Activated CD4-positive, alpha-beta T cell treated with anti-CD3 and anti-CD28 coated beads for 1 hour (primary cell): ENCODE measurements around the gene COBL.
"Not testable (repeated sequence)": the region's sequence is repeated elsewhere in the genome, so short reads cannot be mapped to it uniquely, and the experiment has no call there.

Experiments
- DNase-seq: peaks from one replicate; pipeline ENCODE4 v3.0.0-alpha.2; 2020

Gene COBL

DNA sequence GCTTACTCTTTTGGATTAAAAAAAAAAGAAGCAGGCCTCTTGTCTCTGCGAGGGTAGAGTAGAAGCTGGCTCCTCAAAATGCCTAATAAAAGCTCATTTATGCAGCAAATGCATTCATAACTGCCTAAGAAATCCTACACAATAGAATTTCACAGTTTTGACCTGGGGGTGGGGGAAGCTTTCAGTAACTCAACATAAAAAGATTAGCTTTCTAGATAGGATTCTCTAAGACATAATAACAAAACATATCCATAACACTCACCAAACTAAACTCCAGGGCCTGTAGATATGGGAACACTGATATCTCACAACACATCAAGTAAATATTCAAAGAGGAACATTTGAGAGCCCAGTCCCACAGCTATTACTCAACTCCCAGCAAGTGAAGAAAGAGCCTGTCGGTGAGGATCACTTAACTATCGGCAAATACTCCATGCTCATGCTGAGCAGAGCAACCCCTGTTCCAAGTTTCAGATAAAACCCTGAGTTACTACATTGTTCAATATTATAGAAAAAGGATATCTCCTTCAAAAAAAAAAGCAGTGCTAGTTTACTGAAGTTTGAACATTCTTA is 88.1 kb downstream of the COBL start:
- no peak for DNase-seq

DNA sequence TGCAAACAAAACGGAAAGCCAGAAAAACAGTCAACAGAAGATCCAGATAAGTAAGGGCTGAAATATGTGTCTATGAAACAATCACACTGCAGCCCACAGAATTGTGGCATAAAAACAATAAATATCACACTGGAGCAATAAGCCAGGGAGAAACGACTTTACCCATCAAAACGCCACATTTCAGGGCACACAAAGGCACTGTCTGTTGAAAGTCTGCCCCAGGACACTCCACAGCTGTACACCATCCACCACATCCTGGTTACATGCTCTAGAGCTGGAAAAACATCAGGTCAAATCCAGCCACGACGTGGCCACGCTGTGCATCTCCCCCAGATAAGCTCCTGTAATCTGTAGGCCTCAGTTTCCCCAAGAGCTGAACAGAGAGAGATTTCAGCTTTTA is 88.7 kb downstream of the COBL start:
- no peak for DNase-seq

DNA sequence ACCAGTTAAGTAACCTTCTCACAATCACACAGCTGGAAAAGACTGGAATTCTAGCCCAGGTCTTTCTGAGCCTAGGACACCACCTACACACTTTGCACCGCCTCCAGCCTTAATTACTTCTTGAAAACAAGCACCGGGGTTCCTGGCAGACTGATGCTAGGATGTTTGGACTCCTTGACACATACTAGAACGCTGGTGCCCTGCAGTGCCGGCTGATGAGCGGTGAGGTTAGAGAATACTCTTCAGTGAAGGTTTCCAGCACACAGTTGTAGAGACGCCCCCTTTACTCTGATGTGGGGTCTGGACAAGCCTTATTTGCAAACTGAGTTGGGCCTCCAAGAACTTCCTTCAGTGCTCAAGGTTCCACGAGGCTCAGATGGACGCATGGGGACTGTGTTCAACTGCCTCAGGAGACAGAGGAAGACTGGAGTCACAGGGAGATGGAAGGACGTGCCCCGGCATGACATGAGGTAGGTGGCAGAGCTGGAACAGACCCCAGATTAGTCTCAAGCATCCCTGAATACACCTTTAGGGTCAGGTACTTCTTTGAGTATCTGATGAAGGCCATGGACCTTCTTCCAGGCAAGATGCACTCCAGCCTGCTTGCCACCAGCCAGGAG is 89.6 kb downstream of the COBL start:
- DNase-seq, result no peak

DNA sequence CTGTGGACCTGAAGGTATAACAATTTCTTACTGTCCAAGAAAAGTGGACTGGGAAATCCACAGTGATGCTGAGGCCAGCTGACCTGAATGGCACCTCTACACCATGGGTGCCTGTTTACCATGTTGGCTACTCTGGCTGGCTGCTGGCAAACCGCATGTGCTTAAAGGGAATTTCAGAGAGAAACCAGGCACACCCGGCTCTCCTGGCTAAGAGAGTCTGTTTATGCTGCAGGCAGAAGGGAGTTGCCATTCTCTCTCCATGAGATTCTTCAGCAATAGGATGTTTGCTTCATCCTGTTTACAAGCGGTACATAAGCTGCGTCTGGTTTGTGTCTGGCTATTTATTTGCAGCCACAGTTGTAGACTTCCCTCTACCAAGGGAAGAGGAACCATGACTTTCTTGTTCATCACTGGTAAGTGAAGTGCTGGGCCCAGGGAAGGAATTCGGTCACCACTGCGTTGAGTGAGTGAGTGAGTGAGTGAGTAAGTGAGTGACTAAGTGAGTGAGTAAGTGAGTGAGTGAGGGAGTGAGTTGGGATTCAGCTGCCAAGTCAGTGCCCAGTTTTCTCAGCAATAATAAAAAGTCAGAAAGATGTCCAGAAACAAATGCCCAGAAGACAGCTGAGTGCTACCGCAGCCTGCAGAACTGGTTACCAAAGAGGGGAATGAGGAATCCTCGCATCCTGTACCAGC is 90.4 kb downstream of the COBL start:
- no peak for DNase-seq

DNA sequence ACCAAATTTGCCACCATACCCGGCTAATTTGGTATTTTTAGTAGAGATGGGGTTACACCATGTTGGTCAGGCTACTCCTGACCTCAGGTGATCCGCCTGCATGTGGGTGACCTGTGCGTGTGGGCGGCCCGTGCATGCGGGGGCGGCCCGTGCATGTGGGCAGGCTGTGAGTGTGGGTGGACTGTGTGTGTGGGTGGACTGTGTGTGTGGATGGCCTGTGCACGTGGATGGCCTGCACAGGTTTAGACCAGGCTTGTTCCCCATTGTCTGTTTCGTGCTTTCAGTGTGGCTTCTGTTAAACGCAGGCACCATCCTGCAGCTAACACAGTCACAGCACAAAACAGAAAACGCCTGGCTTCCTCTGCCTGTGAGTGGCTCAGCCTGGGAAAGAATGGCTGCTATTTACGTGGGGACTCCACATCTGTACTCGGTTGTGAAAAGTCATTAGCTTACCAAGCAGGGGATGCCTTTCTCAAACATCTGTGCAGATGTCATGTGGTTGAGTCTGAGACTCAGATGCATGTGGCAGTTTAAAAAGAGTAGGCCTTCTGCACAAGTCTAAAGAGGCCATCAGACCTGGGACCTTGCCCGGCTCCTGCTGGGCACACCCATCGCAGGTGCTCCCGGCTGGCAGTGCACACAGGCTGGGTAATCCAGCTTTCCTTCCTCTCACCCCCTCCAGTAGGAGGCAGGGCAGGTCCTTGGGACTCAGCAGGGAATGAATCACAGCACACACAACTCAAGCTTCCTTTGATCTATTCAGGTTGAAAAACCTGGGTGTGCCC is 91.6 kb downstream of the COBL start:
- DNase-seq, result no peak

DNA sequence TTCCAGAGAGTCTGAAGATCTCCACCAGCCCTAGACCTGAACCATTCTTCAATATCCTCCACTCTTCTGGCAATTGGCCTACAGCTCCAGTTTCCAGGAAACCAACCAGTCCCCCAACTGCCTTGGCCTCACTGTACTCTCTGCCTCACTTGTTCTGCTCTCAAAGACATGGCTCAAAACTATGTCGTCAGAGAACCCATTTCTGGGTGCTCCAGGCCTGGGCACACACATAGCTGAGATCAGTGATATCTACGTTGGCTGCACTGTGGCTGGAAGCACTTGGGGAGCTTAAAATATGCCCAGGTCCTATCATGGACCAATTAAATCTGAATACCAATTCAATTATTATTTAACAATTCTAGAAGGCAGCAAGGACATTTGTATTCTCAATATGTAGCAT is 93.1 kb downstream of the COBL start:
- no peak for DNase-seq

DNA sequence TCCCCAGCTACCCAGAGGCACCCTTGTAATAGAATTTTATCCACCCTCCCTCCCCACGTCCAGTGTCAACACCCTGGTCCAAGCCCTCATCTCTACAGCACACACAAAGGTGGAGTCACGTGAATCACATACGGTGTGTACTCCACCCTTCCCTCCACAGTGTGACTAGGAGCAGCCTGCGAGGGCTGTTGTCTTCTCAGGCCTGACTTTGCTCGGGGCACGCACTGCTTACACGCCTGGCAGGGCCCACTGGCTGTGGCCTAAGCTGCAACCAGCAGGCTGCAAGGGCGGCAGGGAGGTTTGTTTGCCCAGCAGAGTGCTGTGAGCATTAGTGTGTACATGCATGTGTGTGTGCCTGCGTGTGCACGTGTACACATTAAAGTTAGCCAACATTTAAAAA is 93.7 kb downstream of the COBL start:
- DNase-seq, result no peak

DNA sequence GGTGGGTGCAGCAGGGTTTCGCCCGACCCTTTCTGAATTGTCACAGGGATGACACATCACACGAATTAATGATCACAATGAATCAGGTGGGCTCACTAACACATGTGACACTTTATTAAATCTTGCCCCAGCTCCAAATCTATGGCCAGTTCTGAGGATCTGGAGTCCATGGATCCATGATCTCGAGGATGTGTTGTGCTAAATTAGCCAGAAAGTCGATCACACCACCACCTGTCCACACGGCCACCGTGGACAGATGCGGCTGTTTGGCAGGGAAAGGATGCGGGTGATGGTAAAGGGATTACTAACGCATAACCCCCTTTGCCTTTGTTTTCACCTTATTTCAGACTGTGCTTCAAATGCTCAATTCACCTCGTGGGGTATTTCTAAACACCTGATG is 96.4 kb downstream of the COBL start:
- no peak for DNase-seq

DNA sequence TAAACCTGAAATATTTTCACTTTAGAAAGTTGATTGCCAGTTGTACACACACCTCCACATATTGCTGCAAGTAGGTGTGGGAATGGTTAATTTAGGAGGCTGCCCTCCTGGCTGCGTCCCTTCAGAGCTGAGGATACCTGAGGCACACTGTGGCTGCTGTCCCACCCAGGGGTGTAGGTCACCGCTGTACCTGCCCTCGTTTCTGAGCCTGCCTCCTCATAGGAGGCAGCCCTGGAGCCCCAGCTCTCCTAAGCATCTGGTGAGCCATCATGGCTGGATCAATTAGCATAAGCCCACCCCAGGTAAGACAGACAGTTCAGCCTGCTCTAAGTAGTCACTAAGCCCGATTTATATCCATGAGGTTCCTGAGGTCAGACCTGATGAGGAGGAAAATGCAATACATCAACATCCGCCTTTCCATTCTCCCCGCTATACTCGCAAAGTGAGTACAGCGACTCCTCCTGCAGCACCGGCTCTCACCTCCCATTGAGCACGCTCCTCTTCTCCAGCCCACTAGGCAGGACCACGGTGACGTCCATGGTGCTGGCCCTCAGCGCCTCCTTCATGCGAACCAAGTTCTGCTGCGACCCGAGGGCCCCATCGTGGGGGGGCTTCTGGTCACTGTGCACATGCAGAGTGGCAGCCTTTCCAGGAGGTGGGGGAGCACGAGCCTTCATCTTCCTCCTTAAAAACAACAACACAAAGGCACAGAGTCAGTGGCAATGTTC is 97.2 kb downstream of the COBL start:
- DNase-seq, result no peak

DNA sequence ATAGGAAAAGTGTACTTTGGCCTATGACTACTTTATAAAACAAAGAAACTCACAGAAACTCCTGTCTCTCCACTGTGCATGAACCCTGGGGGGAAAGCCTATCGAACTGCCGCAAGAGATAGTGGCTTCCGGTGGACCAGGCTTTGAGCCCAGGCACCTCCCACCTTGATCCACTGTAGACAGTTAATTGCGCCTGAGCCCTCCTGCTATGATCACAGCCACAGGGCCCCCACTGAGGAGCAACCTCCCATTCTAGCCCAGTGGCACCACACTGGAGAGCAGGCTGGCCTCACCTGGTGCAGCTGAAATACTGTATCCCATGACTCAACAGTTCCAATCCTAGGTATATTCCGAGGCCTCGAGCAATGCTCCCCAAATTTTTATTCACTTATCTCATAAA is 98.8 kb downstream of the COBL start:
- no peak for DNase-seq

DNA sequence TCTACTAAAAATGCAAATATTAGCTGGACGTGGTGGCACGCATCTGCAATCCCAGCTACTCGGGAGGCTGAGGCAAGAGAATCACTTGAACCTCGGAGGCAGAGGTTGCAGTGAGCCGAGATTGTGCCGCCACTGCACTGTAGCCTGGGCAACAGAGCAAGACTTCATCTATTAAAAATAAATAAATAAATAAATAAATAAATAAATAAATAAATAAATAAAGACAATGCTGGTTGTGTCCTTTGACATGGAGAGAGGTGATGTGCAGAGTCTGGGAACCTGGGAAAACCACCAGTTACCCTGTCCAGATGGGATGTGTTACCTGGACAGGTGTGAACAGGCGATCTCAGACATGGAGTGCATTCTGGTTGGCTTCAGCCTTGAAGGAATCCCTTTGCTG is 102.5 kb downstream of the COBL start:
- DNase-seq, result no peak

DNA sequence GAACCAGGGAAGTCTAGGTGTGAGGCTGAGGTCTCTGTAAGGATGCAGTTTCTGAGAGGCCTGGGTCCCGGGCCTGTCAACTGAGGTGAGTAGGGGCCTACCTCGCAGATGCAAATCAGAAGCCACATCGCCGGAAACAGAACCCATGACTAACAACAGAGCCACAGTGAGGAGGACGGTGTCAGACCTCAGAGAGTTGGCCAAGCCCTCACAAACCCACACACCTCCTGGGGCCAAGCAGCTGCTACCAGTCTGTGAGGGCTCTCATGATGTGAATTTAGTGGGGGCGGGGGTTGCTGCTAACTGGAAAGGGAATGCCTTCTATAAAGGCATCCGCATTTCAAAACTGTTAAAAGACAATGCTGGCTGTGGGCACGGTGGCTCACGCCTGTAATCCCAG is 103.0 kb downstream of the COBL start:
- DNase-seq, result no peak

DNA sequence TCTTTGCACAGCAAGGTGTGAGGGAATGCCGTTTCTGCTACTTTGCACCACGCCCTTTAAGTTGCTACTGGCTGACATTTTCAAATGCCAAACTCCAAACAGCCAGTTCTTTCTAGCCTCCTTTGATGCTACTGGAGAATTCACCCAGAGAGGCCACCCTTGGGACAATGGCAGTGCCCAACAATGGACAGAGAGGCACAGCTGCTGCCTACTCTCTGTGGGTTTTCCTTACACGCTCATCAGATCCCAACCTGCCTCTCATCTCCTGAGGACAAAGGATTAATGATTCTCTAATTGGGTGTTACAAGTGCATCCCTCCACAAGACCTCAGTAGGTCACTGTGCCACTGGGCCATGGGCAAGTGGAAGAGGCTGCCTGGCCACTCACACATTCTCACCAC is 105.8 kb downstream of the COBL start:
- DNase-seq, result no peak

DNA sequence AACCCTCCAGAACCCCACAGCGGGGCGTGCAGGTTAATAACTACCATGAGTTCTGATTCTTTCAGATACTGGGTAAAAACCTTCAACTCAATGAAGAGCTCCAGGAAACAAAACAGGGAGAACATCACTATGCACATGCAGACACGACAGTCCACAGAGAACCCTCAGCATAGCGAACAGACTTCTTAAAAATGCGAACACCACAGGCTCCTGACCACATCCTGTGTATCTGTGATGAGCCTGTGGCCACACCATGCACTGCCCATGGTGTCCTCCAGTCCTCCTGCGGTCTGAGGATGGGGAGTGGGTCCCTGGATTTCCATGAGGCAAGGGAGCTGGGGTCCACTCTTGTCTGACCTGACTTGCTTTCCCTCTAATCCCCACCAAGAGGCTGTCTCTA is 107.2 kb downstream of the COBL start:
- no peak for DNase-seq

DNA sequence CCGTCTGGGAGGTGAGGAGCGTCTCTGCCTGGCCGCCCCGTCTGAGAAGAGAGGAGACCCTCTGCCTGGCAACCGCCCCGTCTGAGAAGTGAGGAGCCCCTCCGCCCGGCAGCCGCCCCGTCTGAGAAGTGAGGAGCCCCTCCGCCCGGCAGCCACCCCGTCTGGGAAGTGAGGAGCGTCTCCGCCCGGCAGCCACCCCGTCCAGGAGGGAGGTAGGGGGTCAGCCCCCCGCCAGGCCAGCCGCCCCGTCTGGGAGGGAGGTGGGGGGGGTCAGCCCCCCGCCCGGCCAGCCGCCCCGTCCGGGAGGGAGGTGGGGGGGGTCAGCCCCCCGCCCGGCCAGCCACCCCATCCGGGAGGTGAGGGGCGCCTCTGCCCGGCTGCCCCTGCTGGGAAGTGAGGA is 108.5 kb downstream of the COBL start:
- not testable (repeated sequence) for DNase-seq

DNA sequence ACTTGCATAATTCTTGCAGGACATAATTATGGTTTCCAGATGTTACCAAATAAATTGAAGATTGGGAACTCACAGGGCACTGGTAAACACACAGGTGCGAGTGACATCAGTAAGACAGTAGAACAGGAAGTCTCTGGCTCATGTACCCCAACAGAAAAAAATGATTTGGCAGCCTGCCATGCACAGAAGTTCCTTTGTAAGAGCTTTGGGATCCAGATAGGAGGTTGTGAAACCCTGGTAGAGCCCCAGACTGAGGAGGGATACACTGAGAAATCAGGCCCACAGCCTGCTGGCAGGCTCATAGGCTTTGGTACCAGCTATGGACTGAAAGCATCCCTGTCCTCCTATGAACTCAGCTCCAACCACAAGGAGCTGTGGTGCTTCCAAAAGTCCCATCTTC is 118.0 kb downstream of the COBL start:
- no peak for DNase-seq

DNA sequence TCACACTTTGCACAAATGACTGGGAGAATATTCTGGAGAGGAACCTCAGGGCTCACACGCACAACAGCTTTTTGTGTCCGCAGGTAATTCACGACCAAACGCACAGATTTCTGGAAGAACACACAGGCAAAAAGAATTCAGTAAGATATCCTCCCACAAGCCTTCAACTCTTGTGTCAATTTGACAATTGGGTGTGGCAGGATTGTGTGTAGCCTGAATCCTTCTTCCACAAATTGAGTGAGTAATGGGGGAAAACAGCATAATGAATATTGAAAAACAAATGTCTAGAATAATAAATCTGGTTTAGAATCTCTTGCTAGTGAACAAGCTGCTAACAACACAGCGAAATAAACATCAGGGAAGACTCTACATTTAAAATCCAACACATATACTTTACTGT is 125.6 kb downstream of the COBL start:
- DNase-seq, result no peak

DNA sequence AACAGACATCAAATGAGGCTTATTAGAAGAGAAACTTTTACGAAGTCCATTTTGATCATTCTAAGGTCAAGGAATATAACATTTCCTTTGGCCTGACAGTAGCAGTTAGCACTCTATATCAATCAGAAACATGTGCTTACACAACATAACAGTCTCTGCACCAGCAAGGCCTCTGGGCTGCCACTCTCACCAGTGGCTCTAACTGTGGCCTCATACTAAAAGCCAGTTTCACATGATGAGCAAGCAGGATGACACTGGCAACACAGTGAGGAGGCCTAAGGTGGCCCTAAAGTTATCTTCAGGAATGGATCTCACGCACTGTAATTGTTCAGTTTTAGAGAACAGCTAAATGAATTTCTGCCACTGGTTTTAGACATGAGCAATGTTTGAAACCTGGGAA is 126.8 kb downstream of the COBL start:
- DNase-seq, result no peak

DNA sequence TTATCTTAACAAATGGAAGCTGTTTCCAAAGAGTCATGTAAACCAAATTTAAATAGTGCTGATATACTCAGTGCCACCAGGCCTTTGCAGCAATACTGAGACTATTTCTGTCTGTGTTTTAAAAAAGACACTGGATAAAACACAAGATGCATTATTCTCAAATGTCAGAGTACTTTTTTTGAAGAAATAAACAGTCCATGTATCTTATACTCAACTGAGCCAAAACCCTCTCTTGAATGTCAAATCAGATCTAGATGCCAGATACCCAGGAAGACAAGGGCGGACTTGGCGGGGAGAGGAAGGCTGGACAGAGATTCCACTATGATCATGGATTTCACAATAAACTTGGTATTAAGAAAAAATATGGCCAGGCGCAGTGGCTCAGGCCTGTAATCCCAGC is 127.6 kb downstream of the COBL start:
- DNase-seq, result no peak

DNA sequence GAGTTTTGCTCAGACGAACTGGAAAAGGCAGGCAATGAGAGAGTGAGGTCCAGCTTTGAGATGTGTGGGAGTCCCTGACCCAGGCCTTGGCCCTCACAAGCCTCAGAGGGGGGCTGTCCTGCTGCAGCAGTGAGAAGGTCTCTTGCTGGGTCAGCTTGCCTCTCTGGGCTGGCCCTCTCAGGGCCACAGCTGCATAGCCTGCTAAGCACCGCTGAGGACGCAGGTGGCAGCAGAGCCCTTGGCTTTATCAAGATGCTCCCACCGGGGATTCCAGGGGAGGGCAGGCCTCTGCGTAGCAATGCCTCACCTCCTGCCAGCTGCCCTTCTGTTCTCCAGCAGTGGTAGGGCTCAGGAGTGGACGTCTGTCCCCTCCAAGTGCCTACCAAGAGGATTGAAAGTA is 128.7 kb downstream of the COBL start:
- no peak for DNase-seq

DNA sequence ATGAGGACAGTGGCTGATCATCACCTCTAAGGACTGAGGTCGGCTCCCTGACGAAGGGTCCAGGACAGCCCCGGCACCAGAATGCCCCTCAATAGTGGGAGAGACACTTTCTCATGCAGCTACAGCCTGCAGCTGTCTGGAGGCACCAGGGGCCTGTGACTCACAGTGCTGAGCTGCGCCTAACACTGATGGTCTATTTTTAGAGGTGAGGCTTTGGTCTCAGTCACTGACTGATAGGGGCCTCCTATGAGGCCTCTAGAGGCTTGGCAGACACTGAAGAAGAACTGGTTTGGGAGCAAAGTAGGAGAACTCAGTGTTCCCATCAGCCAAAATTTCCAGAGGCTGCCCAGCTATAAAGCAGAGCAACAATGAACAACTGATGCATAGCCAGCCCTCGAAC is 130.1 kb downstream of the COBL start:
- no peak for DNase-seq

DNA sequence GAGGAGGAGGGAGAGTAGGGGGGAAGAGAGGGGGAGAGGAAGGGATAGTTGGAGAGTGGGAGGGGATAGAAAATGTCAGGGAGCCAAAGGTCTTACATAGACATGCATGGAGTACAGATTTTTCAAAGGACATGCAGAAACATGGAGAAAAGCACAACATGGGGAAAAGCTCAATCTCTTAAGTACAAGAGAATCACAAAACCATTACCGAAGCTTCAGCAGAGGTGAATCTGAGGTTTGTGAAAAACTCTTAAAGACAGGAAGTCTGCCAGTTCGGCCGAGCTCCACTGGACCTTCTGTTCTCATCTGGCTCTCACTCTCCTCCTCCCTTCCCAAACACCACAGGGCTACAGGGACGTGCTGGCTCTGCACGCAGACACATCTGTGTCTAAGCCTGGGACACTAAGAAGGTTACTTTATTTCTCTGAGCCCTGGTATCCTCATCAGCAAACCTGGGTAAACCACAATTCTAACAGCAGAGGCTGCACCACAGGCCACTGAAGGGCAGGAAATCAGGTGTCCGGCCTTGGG is 133.9 kb downstream of the COBL start:
- no peak for DNase-seq

DNA sequence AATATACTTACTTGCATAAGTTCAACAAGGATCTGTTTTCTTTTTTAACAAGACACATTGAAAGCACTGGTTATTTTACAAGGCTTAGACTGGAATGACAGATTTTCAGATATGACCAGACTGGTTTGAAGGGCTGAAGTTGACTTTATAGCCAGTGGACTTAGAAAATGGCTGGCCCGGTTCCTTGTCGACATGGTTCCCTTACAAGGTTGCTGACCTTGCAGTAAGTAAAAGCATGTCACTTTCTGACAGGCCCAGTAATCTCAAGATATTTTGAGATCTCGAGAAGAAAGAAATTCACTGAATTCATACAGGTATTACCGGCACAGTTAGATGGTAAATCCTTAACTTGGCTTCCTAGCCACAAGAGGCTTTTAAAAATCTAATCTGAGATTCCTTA is 136.5 kb downstream of the COBL start:
- DNase-seq, result no peak
